Osteoblast (primary cell): ENCODE data around the gene GATAD2A. TPM values are rescaled to one million over a fixed set of nuclear protein-coding genes. Genes with fewer than 3 reads are reported as not detected.
A peak's percentile ranks its signal among the peaks of the same experiment; 100 is the strongest.

Source experiments
- DNase-seq: peaks from one replicate; pipeline ENCODE4 v3.0.0; 2011; ENCODE audit warnings: low spot score, mixed read lengths; ENCODE audit not compliant: insufficient read length; ENCODE audit errors: missing footprints
- H2AFZ ChIP-seq: 2 replicates; pipeline ENCODE4 v1.6.0; 2011; ENCODE audit warnings: mild to moderate bottlenecking, low read length
- H3K27ac ChIP-seq: 2 replicates; pipeline ENCODE4 v1.5.1; 2011; ENCODE audit warnings: mild to moderate bottlenecking, low read depth, low read length, moderate library complexity
- H3K27me3 ChIP-seq: 2 replicates; pipeline ENCODE4 v1.6.0; 2012; ENCODE audit warnings: mild to moderate bottlenecking, control low read depth, inconsistent platforms, low read length, moderate library complexity; ENCODE audit not compliant: insufficient read depth
- H3K36me3 ChIP-seq: 2 replicates; pipeline ENCODE4 v1.5.1; 2011; ENCODE audit warnings: mild to moderate bottlenecking, low read length, control low read depth, moderate library complexity; ENCODE audit not compliant: insufficient read depth
- H3K4me1 ChIP-seq: 2 replicates; pipeline ENCODE4 v1.5.1; 2011; ENCODE audit warnings: mild to moderate bottlenecking, low read length, control low read depth, moderate library complexity; ENCODE audit not compliant: insufficient read depth
- H3K4me2 ChIP-seq: 2 replicates; pipeline ENCODE4 v1.6.0; 2011; ENCODE audit warnings: mild to moderate bottlenecking, low read length; ENCODE audit not compliant: insufficient read depth
- H3K4me3 ChIP-seq: fragments of 200-600 bp; sonication (generic); 3 replicates; pipeline ENCODE4 v1.5.1; 2012; ENCODE audit warnings: mild to moderate bottlenecking, low read length, inconsistent platforms; ENCODE audit not compliant: insufficient read depth
- H3K79me2 ChIP-seq: 2 replicates; pipeline ENCODE4 v1.6.0; 2012; ENCODE audit warnings: mild to moderate bottlenecking, low read length, control low read depth, inconsistent platforms; ENCODE audit not compliant: insufficient read depth
- H3K9me3 ChIP-seq: 2 replicates; pipeline ENCODE4 v1.5.1; 2011; ENCODE audit warnings: low read depth, low read length, control low read depth
- H4K20me1 ChIP-seq: 2 replicates; pipeline ENCODE4 v1.6.0; 2012; ENCODE audit warnings: mild to moderate bottlenecking, low read length, control low read depth; ENCODE audit not compliant: insufficient read depth
- CTCF ChIP-seq: IDR thresholded peaks from 2 replicates; pipeline ENCODE4 v1.5.1; 2011; ENCODE audit warnings: mild to moderate bottlenecking, low read depth, low read length, moderate library complexity; ENCODE audit errors: extremely low read depth
- total RNA-seq: library from RNA; depleted of rRNA; stranded (reverse); fragments of >200 nt; gene quantifications from 2 replicates; pipeline ENCODE4 v1.2.3, GENCODE V29; 2012

GATAD2A gene
- total RNA-seq, 1 donor = 48.9 TPM

- no peaks in the 10 kb centered on the region for H3K9me3 ChIP-seq
- no peaks in the 10 kb centered on the region for H3K36me3 ChIP-seq
- no peaks in the 10 kb centered on the region for H4K20me1 ChIP-seq
- H2AFZ ChIP-seq = peak overlapping the region; percentile 53
- peak overlapping the region; percentile 58 for H3K4me2 ChIP-seq
- H3K27me3 ChIP-seq = no peaks in the 10 kb centered on the region
- peak overlapping the region; percentile 15 for H3K4me3 ChIP-seq
- DNase-seq = peak; percentile 84
- H3K79me2 ChIP-seq = peaks cover 65% of the 10 kb centered on the region
- no peak for TF ChIP-seq CTCF
- H3K27ac ChIP-seq = peak overlapping the region; percentile 3
- H3K4me1 ChIP-seq = peaks cover 25% of the 10 kb centered on the region
These were observed 5.6 kb upstream of the GATAD2A start for GRCh38 chr19:19399733-19400433.

- peaks cover 55% of the 10 kb centered on the region for H3K79me2 ChIP-seq
- H3K9me3 ChIP-seq = no peaks in the 10 kb centered on the region
- H3K4me3 ChIP-seq = no peak overlapping the region
- TF ChIP-seq CTCF = no peak
- H3K27ac ChIP-seq = peak overlapping the region; percentile 52
- DNase-seq = no peak
- H2AFZ ChIP-seq = no peak overlapping the region
- H3K4me1 ChIP-seq = peaks cover 35% of the 10 kb centered on the region
- H3K27me3 ChIP-seq = no peaks in the 10 kb centered on the region
- H3K36me3 ChIP-seq = no peaks in the 10 kb centered on the region
- peak overlapping the region; percentile 18 for H3K4me2 ChIP-seq
- H4K20me1 ChIP-seq = peaks cover 13% of the 10 kb centered on the region
These were observed 2.7 kb upstream of the GATAD2A start for GRCh38 chr19:19402656-19403372.

- DNase-seq = peak; percentile 84
- Histone ChIP-seq H3K9me3 (no peaks in the 10 kb centered on the region), H3K79me2 (peaks cover 59% of the 10 kb centered on the region), H3K27ac (peak overlapping the region; percentile 52), H4K20me1 (peaks cover 18% of the 10 kb centered on the region), H3K36me3 (no peaks in the 10 kb centered on the region), H3K4me3 (no peak overlapping the region), H3K4me2 (peak overlapping the region; percentile 18), H3K4me1 (peaks cover 35% of the 10 kb centered on the region), H2AFZ (no peak overlapping the region), H3K27me3 (no peaks in the 10 kb centered on the region)
- TF ChIP-seq CTCF = no peak
These were observed 2.0 kb upstream of the GATAD2A start for GRCh38 chr19:19403373-19403901.
